ENCODE results near the gene BAHCC1. TPM values are rescaled to one million over a fixed set of nuclear protein-coding genes. Genes with fewer than 3 reads are reported as not detected.

The BAHCC1 gene
- total RNA-seq, 2 experiments from 2014 or later: 0.05 TPM; not detected in 1

DNA sequence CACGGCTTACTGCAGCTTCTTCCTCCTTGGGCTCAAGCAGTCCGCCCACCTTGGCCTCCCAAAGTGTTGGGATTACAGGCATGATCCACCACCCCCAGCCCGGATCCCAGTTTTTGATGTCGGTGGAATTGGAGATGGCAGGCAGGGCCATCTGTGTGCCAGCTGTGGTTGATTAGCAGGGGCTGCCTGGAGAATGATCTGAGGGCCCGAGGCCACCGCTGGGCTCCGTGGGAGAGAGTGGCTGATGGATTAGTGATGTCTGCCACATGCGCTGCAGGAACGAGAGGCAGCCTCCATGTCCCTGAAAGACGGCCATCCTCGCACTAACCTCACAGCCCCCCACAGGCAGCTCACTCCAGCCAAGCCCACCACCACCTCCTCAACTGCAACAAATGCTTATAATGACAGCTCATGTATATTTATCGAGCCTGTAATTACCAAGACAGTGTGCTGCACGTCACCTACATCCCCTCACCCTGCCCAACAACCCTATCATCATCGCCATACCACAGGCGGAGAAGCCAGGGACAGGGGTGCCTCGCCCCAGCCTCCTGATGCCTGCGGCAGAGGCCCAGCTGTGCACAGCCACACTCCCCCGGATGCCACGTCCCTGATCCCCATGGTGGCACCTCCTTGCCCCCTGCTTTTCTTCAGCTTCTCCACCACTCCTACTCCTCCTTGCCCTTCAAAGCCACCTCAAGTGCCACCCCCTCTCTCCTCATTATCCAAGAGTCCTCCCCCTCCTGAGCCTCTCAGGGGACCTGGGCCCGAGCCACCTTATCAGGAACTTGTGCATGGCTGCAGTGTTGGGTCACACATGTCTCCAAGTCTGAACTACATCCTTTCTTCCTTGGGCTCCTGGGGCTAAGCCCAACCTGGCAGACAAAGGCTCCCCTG is 84.2 kb downstream of the BAHCC1 start:
- no peak for ATAC-seq
- intact Hi-C loops (cut with DNase I, micrococcal nuclease): loop anchor here (5.0 kb wide), 2 partner anchors 52 to 182 kb away; partner anchors contain the start of gene SLC38A10 (in 1 of the 2)

DNA sequence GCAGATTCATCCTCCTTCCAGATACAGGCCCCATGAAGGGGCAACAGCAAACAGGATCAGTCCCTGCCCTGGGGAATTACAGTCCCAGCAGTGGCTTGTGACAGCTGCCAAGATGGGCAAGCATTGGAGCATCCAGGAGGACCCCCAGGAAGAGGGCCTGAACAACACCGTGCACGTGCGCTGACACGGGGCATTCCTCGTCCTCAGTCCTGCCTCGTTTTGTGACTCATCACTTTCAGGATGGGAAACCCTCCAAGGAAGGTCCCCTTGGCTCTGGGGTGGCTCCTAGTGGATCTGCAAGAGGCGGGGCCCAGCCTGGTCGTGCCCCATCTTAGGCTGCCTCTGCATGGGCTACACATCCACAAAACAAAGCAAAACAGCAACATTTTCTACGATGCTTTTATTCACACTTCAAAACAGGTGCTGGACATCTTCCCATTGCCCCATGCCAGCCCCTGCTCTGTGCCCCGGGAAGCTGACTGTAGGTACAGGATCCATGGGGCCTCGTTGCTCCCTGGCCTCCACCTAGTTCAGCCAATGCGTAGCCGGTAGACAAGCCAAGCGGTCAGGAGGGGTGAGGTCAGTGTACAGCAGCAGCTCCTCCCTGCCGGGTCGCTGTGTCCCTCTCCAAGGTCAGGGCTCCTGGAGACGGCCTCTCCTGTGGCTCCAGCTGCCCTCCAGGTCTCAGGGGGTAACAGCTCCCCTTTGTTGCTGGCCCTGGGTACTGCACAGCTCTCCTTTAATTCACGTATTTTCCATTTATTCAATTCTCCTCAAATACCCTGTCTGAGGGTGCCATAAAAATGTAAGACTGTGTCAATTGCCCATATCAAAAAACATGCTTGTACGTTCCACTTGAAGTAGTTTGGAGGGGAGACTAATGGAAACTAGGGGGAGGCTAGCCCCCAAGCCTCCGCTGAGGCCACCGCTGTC is 85.1 kb downstream of the BAHCC1 start:
- ATAC-seq (no peak), DNase-seq (no peak)
- H3K27ac Mint-ChIP-seq: no peak overlapping the region
- ChIA-PET CTCF (interaction anchor here (0.6 kb wide), 1 partner anchor 45 kb away, joined by 3 read pairs; no protein-coding TSS in a partner anchor), POLR2A (no interaction called here)
- H3K4me3 Mint-ChIP-seq: no peak overlapping the region
- H3K9me3 Mint-ChIP-seq (ENCODE audit: low read depth): no peaks in the 10 kb centered on the region
- no peaks in the 10 kb centered on the region for H3K36me3 Mint-ChIP-seq (ENCODE audit: low read depth)
- H3K27me3 Mint-ChIP-seq: peaks cover 22% of the 10 kb centered on the region
- intact Hi-C loops (cut with DNase I, micrococcal nuclease): loop anchor here (5.0 kb wide), 2 partner anchors 53 to 183 kb away; partner anchors contain the start of gene SLC38A10 (in 1 of the 2)
- peaks cover 9% of the 10 kb centered on the region for H3K4me1 Mint-ChIP-seq

More for the DNA sequence above, 84.2 kb downstream of the BAHCC1 start:
- POLR2A ChIA-PET: no interaction called here
- Mint-ChIP-seq H3K4me3 (no peak overlapping the region), H3K36me3 (ENCODE audit: low read depth) (no peaks in the 10 kb centered on the region), H3K27ac (no peak overlapping the region), H3K9me3 (ENCODE audit: low read depth) (no peaks in the 10 kb centered on the region), H3K27me3 (peaks cover 22% of the 10 kb centered on the region), H3K4me1 (peaks cover 9% of the 10 kb centered on the region)
- no peak for DNase-seq
- CTCF ChIA-PET: no interaction called here

DNA sequence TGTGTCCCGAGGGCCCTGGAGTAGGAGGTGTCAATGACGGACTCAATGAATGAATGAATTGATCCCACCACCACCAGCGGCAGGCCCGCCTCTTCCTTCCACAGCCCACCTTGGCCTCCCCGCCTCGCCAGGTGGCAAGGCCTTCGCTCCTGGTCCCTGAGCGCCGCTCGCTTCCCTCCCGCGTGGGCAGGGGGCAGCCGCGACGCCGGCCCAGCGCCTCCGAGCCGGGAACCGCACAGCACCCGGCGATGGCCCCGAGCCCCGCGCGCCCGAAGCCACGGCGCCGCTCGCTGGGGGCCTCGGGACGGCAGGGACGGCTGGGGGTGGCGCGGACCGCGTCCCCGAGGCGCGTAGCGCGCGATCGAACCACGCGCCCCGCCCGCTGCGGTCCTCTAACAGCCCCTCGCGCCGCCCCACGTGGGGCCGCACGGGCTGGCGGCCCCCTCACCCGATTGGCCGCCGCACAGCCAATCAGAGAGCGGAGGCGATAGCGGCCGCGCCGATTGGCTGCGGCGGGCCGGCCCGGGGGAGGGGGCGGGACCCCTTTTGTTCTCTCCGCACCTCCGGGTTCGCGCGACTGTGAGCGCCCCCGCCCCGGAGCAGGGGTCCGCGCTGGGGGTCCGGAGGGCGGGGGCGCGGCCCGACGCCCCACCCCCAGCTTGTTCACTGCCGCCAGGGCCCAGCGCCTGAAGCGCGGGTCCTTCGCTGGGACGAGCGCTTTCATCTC is 86.0 kb downstream of the BAHCC1 start:
- POLR2A ChIA-PET: no interaction called here
- ATAC-seq (peak; percentile 54), DNase-seq (peak; percentile 72)
- Mint-ChIP-seq H3K4me1 (peaks cover 13% of the 10 kb centered on the region), H3K9me3 (ENCODE audit: low read depth) (no peaks in the 10 kb centered on the region), H3K27me3 (peaks cover 26% of the 10 kb centered on the region), H3K4me3 (peak overlapping the region; percentile 52), H3K36me3 (ENCODE audit: low read depth) (no peaks in the 10 kb centered on the region), H3K27ac (no peak overlapping the region)
- CTCF ChIA-PET: interaction anchor here (0.6 kb wide), 1 partner anchor 46 kb away, joined by 3 read pairs; no protein-coding TSS in a partner anchor
- intact Hi-C loops (cut with DNase I, micrococcal nuclease): loop anchor here (5.0 kb wide), 2 partner anchors 54 to 184 kb away; partner anchors contain the start of gene SLC38A10 (in 1 of the 2)

DNA sequence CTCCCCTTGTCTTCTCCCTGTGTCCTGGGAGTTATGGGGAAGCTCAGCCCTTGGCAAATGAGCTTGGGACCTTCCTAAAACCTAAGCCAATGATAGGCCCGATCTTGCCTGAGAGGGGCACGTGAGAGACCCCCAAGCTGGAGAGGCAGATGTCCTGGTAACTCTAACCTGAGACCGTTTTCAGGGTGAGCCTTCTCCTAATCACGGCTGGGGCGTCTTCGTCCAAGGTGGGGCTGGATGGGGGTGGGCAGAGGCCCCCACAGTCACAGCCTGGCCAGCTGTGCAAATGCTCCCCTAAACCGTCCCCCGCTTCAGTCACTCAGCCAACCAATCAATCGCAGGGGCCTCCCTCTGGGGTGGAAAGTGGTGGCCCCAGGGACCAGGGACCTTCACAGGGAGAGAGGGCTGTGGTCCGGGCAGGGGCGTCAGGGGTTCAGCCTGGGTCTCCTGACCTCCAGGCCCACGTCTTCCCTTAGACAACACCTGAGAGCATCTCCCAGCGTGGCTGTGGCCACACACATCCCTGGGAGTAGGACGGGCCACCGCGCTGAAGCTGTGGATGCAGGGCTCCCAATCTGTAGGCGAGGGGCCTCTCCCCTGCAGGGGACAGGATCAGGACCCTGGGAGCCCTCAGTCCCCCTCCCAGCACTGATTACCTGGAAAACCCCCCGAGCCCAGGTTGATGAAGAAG is 86.7 kb downstream of the BAHCC1 start:
- peaks cover 16% of the 10 kb centered on the region for H3K4me1 Mint-ChIP-seq
- no peak for DNase-seq
- no peak for ATAC-seq
- ChIA-PET CTCF (no interaction called here), POLR2A (no interaction called here)
- intact Hi-C loops (cut with DNase I, micrococcal nuclease): loop anchor here (5.0 kb wide), 2 partner anchors 55 to 185 kb away; partner anchors contain the start of gene SLC38A10 (in 1 of the 2)
- no peaks in the 10 kb centered on the region for H3K36me3 Mint-ChIP-seq (ENCODE audit: low read depth)
- H3K27ac Mint-ChIP-seq: no peak overlapping the region
- H3K27me3 Mint-ChIP-seq: peaks cover 26% of the 10 kb centered on the region
- peak overlapping the region; percentile 52 for H3K4me3 Mint-ChIP-seq
- H3K9me3 Mint-ChIP-seq (ENCODE audit: low read depth): no peaks in the 10 kb centered on the region

DNA sequence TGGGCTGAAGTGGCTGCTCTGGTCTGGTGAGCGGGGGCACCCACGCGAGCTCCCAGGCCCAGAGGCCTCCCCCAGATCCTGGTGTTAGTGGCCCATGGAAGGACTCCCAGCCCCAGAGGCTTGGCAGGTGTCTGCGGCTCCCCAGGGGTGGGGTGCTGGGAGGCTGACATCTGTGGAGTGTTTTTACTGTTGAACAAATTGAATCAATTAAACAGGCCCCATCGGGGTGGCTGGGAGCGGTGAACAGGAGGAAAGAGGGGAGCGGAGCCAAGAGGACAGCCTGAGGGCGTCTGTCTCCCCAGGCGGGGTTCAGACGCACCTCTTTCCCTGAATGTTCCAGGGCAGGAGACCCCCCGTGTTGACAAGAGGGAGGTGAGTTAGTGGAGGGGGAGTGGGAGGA is 87.4 kb downstream of the BAHCC1 start:
- ChIA-PET CTCF (interaction anchor here (0.7 to 1.3 kb wide), 2 partner anchors 10 to 114 kb away, joined by 3 to 4 read pairs; no protein-coding TSS in a partner anchor), POLR2A (no interaction called here)
- no peak overlapping the region for H3K27ac Mint-ChIP-seq
- H3K9me3 Mint-ChIP-seq (ENCODE audit: low read depth): no peaks in the 10 kb centered on the region
- H3K36me3 Mint-ChIP-seq (ENCODE audit: low read depth): no peaks in the 10 kb centered on the region
- no peak overlapping the region for H3K4me3 Mint-ChIP-seq
- no peak for ATAC-seq
- H3K27me3 Mint-ChIP-seq: peaks cover 26% of the 10 kb centered on the region
- H3K4me1 Mint-ChIP-seq: peaks cover 16% of the 10 kb centered on the region
- DNase-seq: no peak
- intact Hi-C loops (cut with DNase I, micrococcal nuclease): loop anchor here (5.0 kb wide), 2 partner anchors 55 to 185 kb away; partner anchors contain the start of gene SLC38A10 (in 1 of the 2)

DNA sequence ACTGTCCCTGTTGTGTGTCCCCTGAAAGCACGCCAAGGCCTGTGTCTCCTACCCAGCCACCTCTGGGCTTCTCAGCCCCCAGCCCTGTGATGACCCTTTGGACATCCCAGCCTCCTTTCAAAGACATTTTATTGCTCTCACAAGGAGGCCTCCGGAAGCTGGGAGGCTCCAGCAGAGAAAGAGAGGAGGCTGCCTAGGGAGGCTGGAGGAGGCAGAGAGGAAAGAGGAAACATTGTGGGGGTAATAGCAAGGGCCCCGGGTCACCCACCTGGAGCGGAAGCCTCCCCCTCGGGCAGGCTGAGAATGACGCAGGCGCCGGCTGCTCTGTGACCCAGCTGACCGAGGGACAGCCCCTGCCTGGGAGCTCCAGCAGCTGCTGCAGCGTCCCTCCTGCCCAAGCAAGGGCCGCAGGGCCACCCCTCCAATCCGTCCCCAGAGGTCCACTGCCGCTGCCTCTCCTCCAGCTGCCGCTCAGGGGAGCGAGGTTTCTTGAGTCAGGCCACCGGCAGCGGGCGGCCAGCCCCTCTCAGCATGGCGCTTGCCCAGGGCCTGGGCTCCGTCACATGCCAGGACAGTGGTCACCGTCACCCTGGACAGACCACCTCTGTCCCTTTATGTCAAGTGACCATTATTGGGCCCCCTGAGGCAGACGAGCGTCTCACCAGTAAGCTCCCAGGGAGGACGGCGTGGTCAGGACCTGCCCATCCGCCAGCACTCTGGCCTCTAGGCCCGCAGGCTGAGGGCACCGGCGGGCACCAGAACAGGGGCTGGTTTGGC is 88.0 kb downstream of the BAHCC1 start:
- POLR2A ChIA-PET: no interaction called here
- H3K27me3 Mint-ChIP-seq: peaks cover 26% of the 10 kb centered on the region
- no peak overlapping the region for H3K27ac Mint-ChIP-seq
- intact Hi-C loops (cut with DNase I, micrococcal nuclease): loop anchor here (5.0 kb wide), 2 partner anchors 56 to 186 kb away; partner anchors contain the start of gene SLC38A10 (in 1 of the 2)
- H3K4me1 Mint-ChIP-seq: peaks cover 16% of the 10 kb centered on the region
- no peak overlapping the region for H3K4me3 Mint-ChIP-seq
- H3K9me3 Mint-ChIP-seq (ENCODE audit: low read depth): no peaks in the 10 kb centered on the region
- CTCF ChIA-PET: interaction anchor here (0.7 to 2.0 kb wide), 5 partner anchors 10 to 1347 kb away, joined by 3 to 8 read pairs (median 4); no protein-coding TSS in a partner anchor
- no peaks in the 10 kb centered on the region for H3K36me3 Mint-ChIP-seq (ENCODE audit: low read depth)
- ATAC-seq: no peak
- DNase-seq: peak; percentile 60

DNA sequence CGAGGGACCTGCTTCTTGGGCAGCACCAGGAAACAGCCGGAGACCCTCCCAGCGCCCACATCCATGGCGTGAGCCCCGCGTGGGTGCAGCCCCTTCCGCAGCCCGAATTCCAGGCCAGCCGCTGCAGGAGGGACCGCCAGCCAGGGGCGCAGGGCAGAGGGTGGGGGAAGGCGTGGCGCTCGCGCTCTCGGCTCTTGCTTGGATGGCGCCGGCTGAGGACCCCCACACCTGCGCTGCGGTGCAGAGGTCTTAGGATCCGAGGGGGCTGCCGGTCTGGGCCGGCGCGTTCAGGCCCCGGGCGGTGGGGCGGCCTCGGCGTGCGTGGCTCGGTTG is 88.6 kb downstream of the BAHCC1 start:
- peaks cover 26% of the 10 kb centered on the region for H3K27me3 Mint-ChIP-seq
- H3K4me3 Mint-ChIP-seq: no peak overlapping the region
- DNase-seq: no peak
- POLR2A ChIA-PET: no interaction called here
- H3K4me1 Mint-ChIP-seq: peaks cover 16% of the 10 kb centered on the region
- no peaks in the 10 kb centered on the region for H3K36me3 Mint-ChIP-seq (ENCODE audit: low read depth)
- CTCF ChIA-PET: interaction anchor here (1.2 to 2.0 kb wide), 4 partner anchors 9 to 231 kb away, joined by 4 to 8 read pairs (median 4); no protein-coding TSS in a partner anchor
- no peak overlapping the region for H3K27ac Mint-ChIP-seq
- no peaks in the 10 kb centered on the region for H3K9me3 Mint-ChIP-seq (ENCODE audit: low read depth)
- ATAC-seq: no peak
- intact Hi-C loops (cut with DNase I, micrococcal nuclease): loop anchor here (1.0 to 5.0 kb wide), 14 partner anchors 25 to 342 kb away; partner anchors contain the start of genes SLC38A10 (in 2 of the 2), ACTG1 (in 1 of the 2), BAHCC1 (in 1 of the 2) and FAAP100 (in 1 of the 2)

DNA sequence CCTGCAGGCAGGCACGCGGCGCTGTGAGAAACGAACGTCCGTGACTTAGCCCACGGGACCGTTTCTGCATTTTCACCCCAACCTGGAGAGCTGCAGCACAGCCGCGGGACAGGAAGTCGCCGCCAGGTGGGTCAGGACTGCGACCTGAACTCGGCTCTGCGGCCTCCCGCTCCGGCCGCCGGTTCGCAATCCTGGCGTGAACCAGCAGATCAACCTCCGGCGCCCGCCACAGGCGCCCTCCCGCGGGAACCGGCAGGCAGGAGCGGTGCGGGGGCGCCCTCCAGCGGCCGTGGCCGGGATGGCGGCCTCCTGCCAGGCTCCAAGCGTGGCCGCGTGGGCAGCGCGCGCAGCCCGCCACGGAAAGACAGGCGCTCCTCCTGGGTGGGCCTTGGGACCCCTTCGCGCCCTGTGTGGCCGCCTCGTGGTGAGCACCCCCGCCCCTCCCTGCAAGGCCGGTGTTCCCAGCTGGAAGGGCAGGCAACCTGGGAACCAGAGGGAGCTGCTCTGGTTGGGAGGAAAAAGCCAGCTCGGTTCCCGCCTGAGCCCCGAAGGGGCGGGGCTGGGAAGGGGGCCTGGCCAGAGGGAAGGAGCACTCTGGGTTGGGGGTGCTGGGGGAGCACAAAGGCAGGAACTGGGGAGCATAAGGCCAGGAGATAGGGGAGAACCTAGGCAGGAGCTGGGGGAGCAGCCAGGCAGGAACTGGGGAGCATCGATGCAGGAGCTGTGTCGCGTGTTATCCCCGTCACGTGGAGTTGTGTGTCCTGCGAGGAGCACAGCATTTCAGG is 89.1 kb downstream of the BAHCC1 start:
- no peak overlapping the region for H3K27ac Mint-ChIP-seq
- DNase-seq (peak; percentile 94), ATAC-seq (peak; percentile 68)
- intact Hi-C loops (cut with DNase I, micrococcal nuclease): loop anchor here (1.0 to 5.0 kb wide), 14 partner anchors 24 to 342 kb away; partner anchors contain the start of genes SLC38A10 (in 2 of the 2), ACTG1 (in 1 of the 2), BAHCC1 (in 1 of the 2) and FAAP100 (in 1 of the 2)
- no peaks in the 10 kb centered on the region for H3K36me3 Mint-ChIP-seq (ENCODE audit: low read depth)
- H3K9me3 Mint-ChIP-seq (ENCODE audit: low read depth): no peaks in the 10 kb centered on the region
- ChIA-PET CTCF (interaction anchor here (0.5 to 2.0 kb wide), 20 partner anchors 10 to 481 kb away, joined by 3 to 8 read pairs (median 3); partner anchors contain the start of genes BAHCC1 and SLC38A10), POLR2A (interaction anchor here (1.5 to 1.8 kb wide), 2 partner anchors 29 to 245 kb away, joined by 4 to 11 read pairs; partner anchors contain the start of genes ACTG1, NDUFAF8 and TEPSIN)
- peak overlapping the region; percentile 30 for H3K4me3 Mint-ChIP-seq
- H3K27me3 Mint-ChIP-seq: peaks cover 26% of the 10 kb centered on the region
- peaks cover 16% of the 10 kb centered on the region for H3K4me1 Mint-ChIP-seq

All from activated CD4-positive, alpha-beta T cell treated with anti-CD3 and anti-CD28 coated beads for 36 hours (primary cell).